GM12878 (cell line): Measurements from ENCODE around the gene TNXB. TPM values are rescaled to one million over a fixed set of nuclear protein-coding genes. Genes with fewer than 3 reads are reported as not detected.

Experiments used
- ATAC-seq: fragments of 200-7000 bp; cut with Tn5 transposase; 3 replicates; pipeline ENCODE4 v1.9.1; 2020; ENCODE audit warnings: mild to moderate bottlenecking, moderate library complexity
- BruUV-seq: library from RNA; stranded (reverse); fragments of 400-500 nt; replicated peaks from 2 replicates; lab custom pipeline; 2021; lab: Mats Ljungman, UMichigan
- CTCF ChIA-PET: fragments of 300-600 bp; sonication (Branson Sonifier 250); formaldehyde crosslinking; extraction: SDS; loops from one replicate; lab custom pipeline; 2021; ENCODE audit warnings: inconsistent platforms; lab: Yijun Ruan, JAX
- POLR2A ChIA-PET: fragments of 350-600 bp; formaldehyde crosslinking; extraction: SDS; loops from one replicate; lab custom pipeline; 2021; ENCODE audit warnings: inconsistent platforms; lab: Charles Lee
- RAD21 ChIA-PET: fragments of 300-600 bp; sonication (Branson Sonifier 250); formaldehyde crosslinking; loops from one replicate; lab custom pipeline; 2023; ENCODE audit warnings: antibody characterized with exemption; ENCODE audit not compliant: unreplicated experiment; lab: Charles Lee
- SMC1A ChIA-PET: fragments of 300-600 bp; sonication (Branson Sonifier 250); formaldehyde crosslinking; loops from one replicate; lab custom pipeline; 2023; ENCODE audit not compliant: unreplicated experiment, uncharacterized antibody; lab: Charles Lee
- DNase-seq: peaks from one replicate; pipeline ENCODE4 v3.0.0-alpha.2; 2011; ENCODE audit warnings: low read depth, low spot score
- FAIRE-seq: peaks from 3 replicates; lab custom pipeline; 2011; peaks lifted over from hg19 to GRCh38; lab: Jason Lieb, UNC
- H2AFZ ChIP-seq: 2 replicates; pipeline ENCODE4 v1.6.0; 2011; ENCODE audit warnings: low read depth, low read length, control low read depth; ENCODE audit not compliant: control insufficient read depth
- H3K27ac ChIP-seq: 2 replicates; pipeline ENCODE4 v1.5.1; 2011; ENCODE audit warnings: control low read depth; ENCODE audit not compliant: control insufficient read depth, insufficient read depth
- H3K27me3 ChIP-seq, 2 experiments: replicated peaks in 1 of 2; 2 replicates each; pipeline versions ENCODE4 v1.6.0 to v1.6.1; 2011; ENCODE audit warnings: low read length in 1 of 2; ENCODE audit not compliant: control insufficient read depth in 2 of 2, insufficient read depth in 2 of 2
- H3K36me3 ChIP-seq, 2 experiments: 2 replicates each; pipeline ENCODE4 v1.5.1; 2011; ENCODE audit warnings: low read length in 1 of 2; ENCODE audit not compliant: control insufficient read depth in 2 of 2, insufficient read depth in 2 of 2
- H3K4me1 ChIP-seq: 2 replicates; pipeline ENCODE4 v1.6.1; 2011; ENCODE audit warnings: mild to moderate bottlenecking, low read length, moderate library complexity, mixed read lengths; ENCODE audit not compliant: control insufficient read depth, insufficient read depth
- H3K4me2 ChIP-seq: 2 replicates; pipeline ENCODE4 v1.6.0; 2011; ENCODE audit warnings: control low read depth; ENCODE audit not compliant: control insufficient read depth, insufficient read depth
- H3K4me3 ChIP-seq: fragments of 200-600 bp; sonication (generic); 2 replicates; pipeline ENCODE4 v1.5.1; 2016
- H3K79me2 ChIP-seq: 2 replicates; pipeline ENCODE4 v1.6.0; 2011; ENCODE audit warnings: low read length; ENCODE audit not compliant: control insufficient read depth, insufficient read depth
- H3K9ac ChIP-seq: 2 replicates; pipeline ENCODE4 v1.8.0; 2011; ENCODE audit warnings: low read length, control low read depth, mixed read lengths; ENCODE audit not compliant: control insufficient read depth, insufficient read depth
- H3K9me3 ChIP-seq: replicated peaks from 3 replicates; pipeline ENCODE4 v1.5.1; 2011; ENCODE audit warnings: mild to moderate bottlenecking, low read length; ENCODE audit not compliant: control insufficient read depth, insufficient read depth
- H4K20me1 ChIP-seq: 2 replicates; pipeline ENCODE4 v1.6.0; 2011; ENCODE audit not compliant: control insufficient read depth, insufficient read depth
- CBX3 ChIP-seq: fragments of 200-600 bp; sonication (generic); IDR thresholded peaks from 2 replicates; pipeline ENCODE4 v1.6.1; 2016; ENCODE audit warnings: low read depth, borderline replicate concordance
- HDAC2 ChIP-seq: fragments of 200-600 bp; sonication (generic); IDR thresholded peaks from 2 replicates; pipeline ENCODE4 v1.6.1; 2017
- IKZF2 ChIP-seq, 2 experiments: fragments of 450-650 bp; IDR thresholded peaks; 2 replicates each; pipeline ENCODE4 v1.6.1; 2017; ENCODE audit warnings: mild to moderate bottlenecking in 2 of 2, moderate library complexity in 2 of 2
- IRF3 ChIP-seq: fragments of 450-650 bp; IDR thresholded peaks from 2 replicates; pipeline ENCODE4 v1.6.1; 2014; ENCODE audit warnings: mild to moderate bottlenecking
- MTA3 ChIP-seq: IDR thresholded peaks from 2 replicates; pipeline ENCODE4 v1.6.1; 2012; ENCODE audit warnings: low read length, inconsistent platforms, borderline replicate concordance
- MYB ChIP-seq: fragments of 150-350 bp; IDR thresholded peaks from 2 replicates; pipeline ENCODE4 v1.6.1; 2014; ENCODE audit warnings: mild to moderate bottlenecking, low read depth, low read length, borderline replicate concordance
- NR2C2 ChIP-seq: IDR thresholded peaks from 2 replicates; pipeline ENCODE4 v1.6.1; 2011; ENCODE audit warnings: borderline replicate concordance, low read depth; ENCODE audit not compliant: control insufficient read depth, insufficient read length
- SIN3A ChIP-seq: IDR thresholded peaks from 2 replicates; pipeline ENCODE4 v1.6.1; 2012; ENCODE audit warnings: low read depth, low read length, improper control_type of control experiment
- SREBF2 ChIP-seq: IDR thresholded peaks from 2 replicates; pipeline ENCODE4 v1.6.1; 2012; ENCODE audit warnings: mild to moderate bottlenecking, low read length
- USF2 ChIP-seq: IDR thresholded peaks from 2 replicates; pipeline ENCODE4 v1.6.1; 2011; ENCODE audit warnings: low read depth, low read length, improper control_type of control experiment, borderline replicate concordance
- ZBTB40 ChIP-seq: fragments of 450-650 bp; IDR thresholded peaks from 2 replicates; pipeline ENCODE4 v1.6.1; 2016; ENCODE audit warnings: mild to moderate bottlenecking, moderate library complexity, borderline replicate concordance
- ZNF207 ChIP-seq: fragments of 450-650 bp; IDR thresholded peaks from 2 replicates; pipeline ENCODE4 v1.6.1; 2014; ENCODE audit warnings: antibody characterized with exemption, mild to moderate bottlenecking, borderline replicate concordance
- ZNF384 ChIP-seq: IDR thresholded peaks from 2 replicates; pipeline ENCODE4 v1.6.1; 2012; ENCODE audit warnings: low read depth, mild to moderate bottlenecking, low read length, improper control_type of control experiment, borderline replicate concordance
- ZNF687 ChIP-seq: fragments of 450-650 bp; IDR thresholded peaks from 2 replicates; pipeline ENCODE4 v1.6.1; 2017; ENCODE audit warnings: mild to moderate bottlenecking, moderate library complexity
- WGBS: methylation state at CpG from one replicate; pipeline ENCODE4 v1.1.6; 2016; ENCODE audit warnings: low lambda C conversion rate; ENCODE audit not compliant: insufficient replicate concordance, insufficient coverage; ENCODE audit errors: missing lambda C conversion rate; 5-methylcytosine and 5-hydroxymethylcytosine counted together
- in situ Hi-C: fragments of 300-500 bp; cut with MboI; formaldehyde crosslinking; loops from 9 replicates; pipeline ENCODE4 v1.14.3; 2018; ENCODE audit warnings: mixed read lengths
- intact Hi-C: fragments of 100-400 bp; cut with micrococcal nuclease; formaldehyde crosslinking; loops from one replicate; pipeline ENCODE4 v1.14.2; 2022; ENCODE audit not compliant: unreplicated experiment
- polyA plus RNA-seq, 11 experiments: library from polyadenylated mRNA; depleted of rRNA in 4 of 11; unstranded in 6 of 11; stranded (reverse) in 5 of 11; fragments of >200 nt; fragmentation: Nextera tagmentation in 4 of 11; fragmentation: Illumina TruSeq in 1 of 11; extraction: Ambion mirVana in 4 of 11; extraction: Trizol in 1 of 11; gene quantifications; 1 replicate in 1 of 11; 2 replicates in 10 of 11; pipeline versions ENCODE4 v1.2.1 to v1.2.3, GENCODE V29; 2011 to 2016; ENCODE audit warnings: inconsistent platforms in 2 of 11, missing spikeins in 2 of 11, low read depth in 1 of 11
- total RNA-seq, 4 experiments: library from RNA; depleted of rRNA in 3 of 4; stranded (reverse); fragments of >200 nt in 3 of 4; fragmentation: Illumina TruSeq in 1 of 4; extraction: Trizol in 1 of 4; gene quantifications; 2 replicates each; pipeline versions ENCODE4 v1.2.1 to v1.2.3, GENCODE V29; 2013 to 2021

The TNXB gene
- total and polyA plus RNA-seq, 10 of the 15 experiments (the other 5 are each of a cell fraction or from before 2014, with no cell fraction given), result 0.03 to 2.5 (median 0.68) TPM; not detected in 2

GRCh38 chr6:32070814-32071543 lies 38.2 kb downstream of the TNXB start:
- no peak overlapping the region for H3K4me2 ChIP-seq
- in situ Hi-C loops (no loop called here), intact Hi-C loops (no loop called here)
- RAD21 ChIA-PET, result no interaction called here
- SMC1A ChIA-PET, result no interaction called here
- CTCF ChIA-PET, result interaction anchor here (0.9 to 1.5 kb wide), 2 partner anchors 22 to 61 kb away, joined by 3 to 6 read pairs; no protein-coding TSS in a partner anchor
- no peaks in the 10 kb centered on the region for H3K9me3 ChIP-seq
- no peaks in the 10 kb centered on the region for H3K4me1 ChIP-seq
- BruUV-seq, result no TSS peak
- POLR2A ChIA-PET, result no interaction called here
- no peak for ATAC-seq
- no peak for DNase-seq
- WGBS, result 44% methylated on average over 14 of the region's 16 CpGs
- no peaks in the 10 kb centered on the region for H3K79me2 ChIP-seq
- no peak overlapping the region for H3K4me3 ChIP-seq
- no peak overlapping the region for H2AFZ ChIP-seq
- FAIRE-seq, result no peak
- no peak overlapping the region for H3K27ac ChIP-seq
- no peak overlapping the region for H3K9ac ChIP-seq
- no peaks in the 10 kb centered on the region for H4K20me1 ChIP-seq
- no peaks in the 10 kb centered on the region for H3K36me3 ChIP-seq
- H3K27me3 ChIP-seq, result peaks cover 0 to 3% of the 10 kb centered on the region in 2 experiments; a peak in 2 of 4 replicates
- TF ChIP-seq ZNF384 (no peak), ZNF687 (no peak), IKZF2 (IDR thresholded peaks at IDR 0.05) (no peak), MTA3 (no peak), SIN3A (no peak), HDAC2 (no peak), MYB (no peak), NR2C2 (no peak), SREBF2 (no peak), ZNF207 (no peak), IRF3 (no peak), USF2 (no peak), CBX3 (no peak), ZBTB40 (no peak)
